HepG2 (cell line): ENCODE measurements around the gene NFATC1. TPM values are rescaled to one million over a fixed set of nuclear protein-coding genes. Genes with fewer than 3 reads are reported as not detected.

Experiments
- ATAC-seq: fragments of 200-7000 bp; cut with Tn5 transposase; 3 replicates; pipeline ENCODE4 v1.9.1; 2020; ENCODE audit warnings: mild to moderate bottlenecking, moderate library complexity
- BruUV-seq: library from RNA; stranded (reverse); fragments of 400-500 nt; replicated peaks from 2 replicates; lab custom pipeline; 2021; lab: Mats Ljungman, UMichigan
- CTCF ChIA-PET: fragments of 300-600 bp; formaldehyde crosslinking; extraction: SDS; loops from one replicate; lab custom pipeline; 2021; ENCODE audit warnings: low total read pairs, inconsistent platforms, low intra/inter-chr PET ratio; lab: Yijun Ruan, JAX
- POLR2A ChIA-PET: fragments of 350-600 bp; sonication (Branson Sonifier 250); formaldehyde crosslinking; loops from one replicate; lab custom pipeline; 2020; ENCODE audit warnings: antibody characterized with exemption, inconsistent platforms; lab: Yijun Ruan, JAX
- DNase-seq: peaks from one replicate; pipeline ENCODE4 v3.0.0-alpha.2; 2015; ENCODE audit warnings: low spot score
- FAIRE-seq: peaks from 3 replicates; lab custom pipeline; 2011; peaks lifted over from hg19 to GRCh38; lab: Jason Lieb, UNC
- H2AFZ ChIP-seq: one replicate; pipeline ENCODE4 v1.6.1; 2011; ENCODE audit warnings: low read length, inconsistent platforms
- H3K27ac ChIP-seq: fragments of 300-600 bp; 3 replicates; pipeline ENCODE4 v1.8.0; 2011; ENCODE audit warnings: mixed run types, mild to moderate bottlenecking, mixed read lengths, low read length, inconsistent platforms; ENCODE audit not compliant: insufficient read depth; ENCODE audit errors: extremely low read length
- H3K27me3 ChIP-seq, 2 experiments: fragments of 200-600 bp in 1 of 2; 2 replicates in 1 of 2; 3 replicates in 1 of 2; pipeline versions ENCODE4 v1.6.0 to v1.8.0; 2011; ENCODE audit warnings: low read length in 2 of 2, mild to moderate bottlenecking in 2 of 2, moderate library complexity in 2 of 2, inconsistent platforms in 1 of 2; ENCODE audit not compliant: insufficient read depth in 2 of 2, control insufficient read depth in 1 of 2
- H3K36me3 ChIP-seq, 2 experiments: fragments of 200-600 bp in 1 of 2; replicated peaks in 1 of 2; 2 replicates in 1 of 2; 3 replicates in 1 of 2; pipeline versions ENCODE4 v1.5.1 to v1.8.0; 2011; ENCODE audit warnings: low read length in 2 of 2, inconsistent platforms in 1 of 2; ENCODE audit not compliant: insufficient read depth in 2 of 2, control insufficient read depth in 1 of 2
- H3K4me1 ChIP-seq: 2 replicates; pipeline ENCODE4 v1.5.1; 2012; ENCODE audit warnings: low read length, inconsistent platforms; ENCODE audit not compliant: insufficient read depth
- H3K4me2 ChIP-seq: 2 replicates; pipeline ENCODE4 v1.6.0; 2011; ENCODE audit warnings: low read depth, low read length, inconsistent platforms
- H3K4me3 ChIP-seq, 3 experiments: fragments of 200-600 bp in 1 of 3; sonication (generic), shearing (Covaris generic) in 1 of 3; replicated peaks in 1 of 3; 2 replicates each; pipeline ENCODE4 v1.5.1; 2011 to 2016; ENCODE audit warnings: low read length in 3 of 3, inconsistent platforms in 2 of 3, low read depth in 2 of 3, mild to moderate bottlenecking in 2 of 3, control low read depth in 1 of 3, mixed read lengths in 1 of 3; ENCODE audit not compliant: insufficient read depth in 1 of 3
- H3K79me2 ChIP-seq: one replicate; pipeline ENCODE4 v1.6.1; 2011; ENCODE audit warnings: low read length, inconsistent platforms; ENCODE audit not compliant: insufficient read depth
- H3K9ac ChIP-seq: 2 replicates; pipeline ENCODE4 v1.6.0; 2011; ENCODE audit warnings: mild to moderate bottlenecking, low read depth, low read length, inconsistent platforms; ENCODE audit not compliant: insufficient read depth
- H3K9me3 ChIP-seq: 2 replicates; pipeline ENCODE4 v1.5.1; 2012; ENCODE audit warnings: mild to moderate bottlenecking, low read length
- H4K20me1 ChIP-seq: 2 replicates; pipeline ENCODE4 v1.6.0; 2011; ENCODE audit warnings: inconsistent platforms, mild to moderate bottlenecking, low read length, moderate library complexity; ENCODE audit not compliant: insufficient read depth
- AHR ChIP-seq: IDR thresholded peaks from 2 replicates; pipeline ENCODE4 v1.6.1; 2018; ENCODE audit warnings: missing genetic modification reagents, missing compliant biosample characterization
- DNMT3B ChIP-seq: conservative IDR thresholded peaks from 2 replicates; pipeline ENCODE4 v1.6.1; 2016; ENCODE audit warnings: missing biosample characterization, control low read depth
- ETV6 ChIP-seq: sonication (generic); formaldehyde crosslinking; conservative IDR thresholded peaks from 2 replicates; pipeline ENCODE4 v1.4.0; 2020; ENCODE audit warnings: missing genetic modification reagents
- FOXO1 ChIP-seq: sonication (generic); formaldehyde crosslinking; IDR thresholded peaks from 2 replicates; pipeline ENCODE4 v1.4.0; 2020; ENCODE audit warnings: missing genetic modification reagents
- FOXP1 ChIP-seq, 2 experiments: fragments of 450-650 bp in 1 of 2; IDR thresholded peaks; 2 replicates each; pipeline ENCODE4 v1.6.1; 2017 to 2018; ENCODE audit warnings: antibody characterized with exemption in 1 of 2
- FUBP1 ChIP-seq: sonication (generic); formaldehyde crosslinking; IDR thresholded peaks from 2 replicates; pipeline ENCODE4 v1.5.1; 2020; ENCODE audit warnings: missing genetic modification reagents, mild to moderate bottlenecking, borderline replicate concordance
- HNRNPK ChIP-seq: fragments of 200-400 bp; formaldehyde crosslinking; IDR thresholded peaks from 2 replicates; pipeline ENCODE4 v1.6.1; 2018; ENCODE audit warnings: low read length, low read depth, moderate library complexity, mild to moderate bottlenecking; ENCODE audit not compliant: poor library complexity, severe bottlenecking
- MEIS2 ChIP-seq: sonication (generic); formaldehyde crosslinking; IDR thresholded peaks from 2 replicates; pipeline ENCODE4 v1.9.0; 2021; ENCODE audit warnings: mild to moderate bottlenecking, missing genetic modification reagents
- NAIF1 ChIP-seq: sonication (generic); formaldehyde crosslinking; IDR thresholded peaks from 2 replicates; pipeline ENCODE4 v1.5.0; 2020; ENCODE audit warnings: mild to moderate bottlenecking, missing genetic modification reagents, borderline replicate concordance
- PPARG ChIP-seq: conservative IDR thresholded peaks from 2 replicates; pipeline ENCODE4 v1.6.1; 2016; ENCODE audit warnings: missing biosample characterization, missing genetic modification reagents
- SP1 ChIP-seq, 2 experiments: fragments of 450-650 bp in 1 of 2; sonication (generic) in 1 of 2; formaldehyde crosslinking in 1 of 2; IDR thresholded peaks; 2 replicates each; pipeline versions ENCODE4 v1.4.0 to v1.6.1; 2016 to 2020; ENCODE audit warnings: missing genetic modification reagents in 1 of 2
- WIZ ChIP-seq: sonication (generic); formaldehyde crosslinking; IDR thresholded peaks from 2 replicates; pipeline ENCODE4 v1.5.1; 2020; ENCODE audit warnings: mild to moderate bottlenecking, missing genetic modification reagents
- ZFAT ChIP-seq: sonication (generic); formaldehyde crosslinking; conservative IDR thresholded peaks from 2 replicates; pipeline ENCODE4 v1.8.1; 2023; ENCODE audit warnings: missing genetic modification reagents, inconsistent platforms
- ZNF326 ChIP-seq: sonication (generic); formaldehyde crosslinking; IDR thresholded peaks from 2 replicates; pipeline ENCODE4 v1.4.0; 2020; ENCODE audit warnings: missing genetic modification reagents, borderline replicate concordance
- ZNF577 ChIP-seq: sonication (generic); formaldehyde crosslinking; IDR thresholded peaks from 2 replicates; pipeline ENCODE4 v1.4.0; 2020; ENCODE audit warnings: mild to moderate bottlenecking, low read depth, missing genetic modification reagents, borderline replicate concordance
- ZSCAN25 ChIP-seq: sonication (generic); formaldehyde crosslinking; IDR thresholded peaks from 2 replicates; pipeline ENCODE4 v1.8.0; 2022; ENCODE audit warnings: mild to moderate bottlenecking, missing genetic modification reagents
- WGBS: methylation state at CpG from one replicate; pipeline ENCODE4 v1.1.6; 2017; ENCODE audit warnings: low lambda C conversion rate; 5-methylcytosine and 5-hydroxymethylcytosine counted together
- in situ Hi-C: cut with HindIII; loops from 2 replicates; pipeline ENCODE4 v1.10.0; 2017; ENCODE audit warnings: low pct_unique_long_range_greater_than_20kb; ENCODE audit not compliant: extremely low pct_ligation_motif_present
- intact Hi-C: fragments of 100-400 bp; cut with micrococcal nuclease; formaldehyde crosslinking; loops from one replicate; pipeline ENCODE4 v1.10.0; 2022; ENCODE audit not compliant: unreplicated experiment
- polyA plus RNA-seq, 8 experiments: library from polyadenylated mRNA; depleted of rRNA in 3 of 8; stranded (reverse) in 7 of 8; unstranded in 1 of 8; fragments of >200 nt; fragmentation: Illumina TruSeq in 4 of 8; extraction: Trizol in 4 of 8; gene quantifications; 2 replicates each; pipeline versions ENCODE4 v1.2.1 to v1.2.3, GENCODE V29; 2011 to 2016; ENCODE audit warnings: low read depth in 4 of 8, missing spikeins in 1 of 8, mixed read lengths in 1 of 8; ENCODE audit not compliant: insufficient read depth in 1 of 8
- total RNA-seq, 5 experiments: library from RNA; depleted of rRNA; stranded (reverse); fragments of >200 nt; fragmentation: Illumina TruSeq; extraction: Trizol; gene quantifications; 2 replicates each; pipeline ENCODE4 v1.2.3, GENCODE V29; 2016; ENCODE audit warnings: low read depth in 1 of 5

The NFATC1 gene
- total and polyA plus RNA-seq, 2 of the 13 experiments (the other 11 are each of a cell fraction or from before 2014, with no cell fraction given): not detected

GRCh38 chr18:79530821-79531220, 135.1 kb downstream of the NFATC1 start:
- FAIRE-seq: no peak
- no peak for DNase-seq

More at GRCh38 chr18:79530821-79531220, 135.1 kb downstream of the NFATC1 start:
- ATAC-seq: no peak
- Histone ChIP-seq H3K9ac (no peak overlapping the region), H4K20me1 (no peaks in the 10 kb centered on the region), H3K4me2 (no peak overlapping the region), H3K27ac (no peak overlapping the region), H3K4me3 (no peak overlapping the region), H3K79me2 (no peaks in the 10 kb centered on the region), H3K4me1 (no peaks in the 10 kb centered on the region), H3K27me3 (peaks cover 9 to 82% of the 10 kb centered on the region in 2 experiments)
- 59% methylated on average over 10 of the region's 18 CpGs for WGBS
- in situ Hi-C loops: loop anchor here (5.0 kb wide), 1 partner anchor 149 kb away; no protein-coding TSS in a partner anchor
- BruUV-seq: no TSS peak
- TF ChIP-seq FOXP1 (IDR thresholded peaks at IDR 0.05) (no peak), FOXP1 (CRISPR knock-in tag; IDR thresholded peaks at IDR 0.05) (no peak), FUBP1 (CRISPR knock-in tag) (no peak), ZNF577 (CRISPR knock-in tag) (no peak), ETV6 (no peak), HNRNPK (no peak), ZFAT (CRISPR knock-in tag) (no peak), AHR (CRISPR knock-in tag) (no peak), ZNF326 (CRISPR knock-in tag) (no peak), MEIS2 (CRISPR knock-in tag) (no peak), DNMT3B (CRISPR knock-in tag) (no peak), FOXO1 (CRISPR knock-in tag) (no peak), ZSCAN25 (CRISPR knock-in tag) (no peak), SP1 (IDR thresholded peaks at IDR 0.05) (no peak), SP1 (CRISPR knock-in tag; IDR thresholded peaks at IDR 0.05) (no peak), NAIF1 (CRISPR knock-in tag) (no peak), WIZ (CRISPR knock-in tag) (no peak), PPARG (CRISPR knock-in tag) (no peak)
- TF ChIP-seq, all 625 proteins: peak for 0
- POLR2A ChIA-PET: no interaction called here
- no peaks in the 10 kb centered on the region for H3K9me3 ChIP-seq
- CTCF ChIA-PET: no interaction called here
- H3K36me3 ChIP-seq: no peaks in the 10 kb centered on the region
- no peak overlapping the region for H2AFZ ChIP-seq
- intact Hi-C loops: no loop called here
